Common myeloid progenitor, CD34-positive (primary cell): ENCODE results near the gene PARP12.

Experiments used
- CTCF ChIA-PET: fragments of 350-600 bp; sonication (Branson Sonifier 250); formaldehyde crosslinking; loops from one replicate; lab custom pipeline; 2021; ENCODE audit warnings: antibody characterized with exemption; lab: Charles Lee
- POLR2A ChIA-PET: fragments of 350-600 bp; sonication (Branson Sonifier 250); formaldehyde crosslinking; loops from one replicate; lab custom pipeline; 2021; ENCODE audit warnings: antibody characterized with exemption; lab: Charles Lee
- DNase-seq, 3 donors: peaks; one replicate each; pipeline versions ENCODE4 v3.0.0 to v3.0.0-alpha.2; 2013
- H3K27ac ChIP-seq, 2 experiments: 1 replicate in 1 of 2; 2 replicates in 1 of 2; pipeline ENCODE4 v1.7.0; 2013; ENCODE audit warnings: inconsistent platforms in 2 of 2, low read length in 2 of 2, mild to moderate bottlenecking in 2 of 2, low read depth in 1 of 2, moderate library complexity in 1 of 2; ENCODE audit not compliant: severe bottlenecking in 2 of 2, insufficient read depth in 1 of 2, poor library complexity in 1 of 2
- H3K27me3 ChIP-seq, 5 experiments: replicated peaks in 2 of 5; 1 replicate in 3 of 5; 2 replicates in 2 of 5; pipeline versions ENCODE4 v1.6.1 to v1.7.0; 2013; ENCODE audit warnings: low read length in 4 of 5, mild to moderate bottlenecking in 2 of 5, moderate library complexity in 2 of 5, inconsistent platforms in 1 of 5; ENCODE audit not compliant: insufficient read depth in 5 of 5, control insufficient read depth in 4 of 5
- H3K36me3 ChIP-seq, 4 experiments: 1 replicate in 2 of 4; 2 replicates in 2 of 4; pipeline versions ENCODE4 v1.6.1 to v1.7.0; 2013; ENCODE audit warnings: low read length in 3 of 4, control low read depth in 1 of 4, mild to moderate bottlenecking in 1 of 4; ENCODE audit not compliant: control insufficient read depth in 4 of 4, insufficient read depth in 4 of 4
- H3K4me1 ChIP-seq, 4 experiments: 1 replicate in 3 of 4; 2 replicates in 1 of 4; pipeline versions ENCODE4 v1.6.1 to v1.7.1; 2013; ENCODE audit warnings: low read length in 3 of 4, mild to moderate bottlenecking in 3 of 4, control low read depth in 1 of 4, inconsistent platforms in 1 of 4, moderate library complexity in 1 of 4; ENCODE audit not compliant: control insufficient read depth in 4 of 4, insufficient read depth in 4 of 4; ENCODE audit errors: control extremely low read depth in 1 of 4
- H3K4me3 ChIP-seq, 7 experiments: 1 replicate in 4 of 7; 2 replicates in 3 of 7; pipeline versions ENCODE4 v1.5.1 to v1.7.0; 2013; ENCODE audit warnings: mild to moderate bottlenecking in 7 of 7, low read length in 6 of 7, moderate library complexity in 6 of 7, inconsistent platforms in 2 of 7, low read depth in 2 of 7, control low read depth in 1 of 7; ENCODE audit not compliant: insufficient read depth in 4 of 7, control insufficient read depth in 1 of 7; ENCODE audit errors: extremely low read depth in 1 of 7
- H3K9me3 ChIP-seq, 5 experiments: 1 replicate in 4 of 5; 2 replicates in 1 of 5; pipeline versions ENCODE4 v1.6.1 to v1.7.1; 2013; ENCODE audit warnings: low read length in 4 of 5, mild to moderate bottlenecking in 2 of 5, inconsistent platforms in 1 of 5, low read depth in 1 of 5, moderate library complexity in 1 of 5; ENCODE audit not compliant: control insufficient read depth in 4 of 5, insufficient read depth in 2 of 5; ENCODE audit errors: control extremely low read depth in 1 of 5
- WGBS: methylation state at CpG from one replicate; pipeline ENCODE4 v1.1.5; 2013; ENCODE audit not compliant: insufficient coverage; 5-methylcytosine and 5-hydroxymethylcytosine counted together

Gene PARP12

GRCh38 chr7:140031364-140031763 is 31.4 kb downstream of the PARP12 start:
- Histone ChIP-seq H3K27ac (no peak overlapping the region), H3K9me3 (no peaks in the 10 kb centered on the region), H3K36me3 (peaks cover 2 to 24% (median 14%) of the 10 kb centered on the region in 4 experiments), H3K4me3 (no peak overlapping the region), H3K4me1 (peaks cover 0 to 6% (median 3%) of the 10 kb centered on the region in 4 experiments), H3K27me3 (no peaks in the 10 kb centered on the region)
- POLR2A ChIA-PET: no interaction called here
- no peak for DNase-seq
- CTCF ChIA-PET: no interaction called here
- WGBS: 100% methylated on average over 1 of the region's 1 CpG

- DNase-seq: no peak
- CTCF ChIA-PET: no interaction called here
- WGBS: no CpG with 5 or more reads among the region's 1 CpG
- no peak overlapping the region for H3K4me3 ChIP-seq
- H3K27me3 ChIP-seq: no peaks in the 10 kb centered on the region
- no peaks in the 10 kb centered on the region for H3K9me3 ChIP-seq
- H3K36me3 ChIP-seq: peaks cover 4 to 35% (median 14%) of the 10 kb centered on the region in 4 experiments
- POLR2A ChIA-PET: no interaction called here
- H3K4me1 ChIP-seq: peaks cover 0 to 1% (median 0%) of the 10 kb centered on the region in 4 experiments
- H3K27ac ChIP-seq: no peak overlapping the region
These were observed 33.7 kb downstream of the PARP12 start for GRCh38 chr7:140029072-140029471.

- no peak overlapping the region for H3K27ac ChIP-seq
- POLR2A ChIA-PET: interaction anchor here (0.6 kb wide), 1 partner anchor 90 kb away, joined by 3 read pairs; no protein-coding TSS in a partner anchor
- no peak overlapping the region for H3K4me3 ChIP-seq
- H3K27me3 ChIP-seq: no peaks in the 10 kb centered on the region
- H3K36me3 ChIP-seq: peaks cover 4 to 31% (median 11%) of the 10 kb centered on the region in 4 experiments
- no peaks in the 10 kb centered on the region for H3K9me3 ChIP-seq
- no peak for DNase-seq
- 97% methylated on average over 4 of the region's 4 CpGs for WGBS
- H3K4me1 ChIP-seq: peaks cover 0 to 1% (median 0%) of the 10 kb centered on the region in 4 experiments
- CTCF ChIA-PET: interaction anchor here (0.8 kb wide), 1 partner anchor 13 kb away, joined by 3 read pairs; no protein-coding TSS in a partner anchor
These were observed 34.4 kb downstream of the PARP12 start for GRCh38 chr7:140028311-140028710.

GRCh38 chr7:140027858-140028257 is 34.9 kb downstream of the PARP12 start:
- no peaks in the 10 kb centered on the region for H3K9me3 ChIP-seq
- H3K4me3 ChIP-seq: no peak overlapping the region
- POLR2A ChIA-PET: interaction anchor here (0.6 kb wide), 1 partner anchor 90 kb away, joined by 3 read pairs; no protein-coding TSS in a partner anchor
- H3K27ac ChIP-seq: no peak overlapping the region
- H3K27me3 ChIP-seq: no peaks in the 10 kb centered on the region
- no peak for DNase-seq
- peaks cover 4 to 33% (median 12%) of the 10 kb centered on the region in 4 experiments for H3K36me3 ChIP-seq
- WGBS: 98% methylated on average over 8 of the region's 9 CpGs
- CTCF ChIA-PET: interaction anchor here (0.8 kb wide), 1 partner anchor 12 kb away, joined by 3 read pairs; no protein-coding TSS in a partner anchor
- H3K4me1 ChIP-seq: peaks cover 0 to under 1% (median 0%) of the 10 kb centered on the region in 4 experiments

GRCh38 chr7:140026935-140027334 is 35.8 kb downstream of the PARP12 start:
- Histone ChIP-seq H3K4me1 (no peaks in the 10 kb centered on the region), H3K27me3 (no peaks in the 10 kb centered on the region), H3K27ac (no peak overlapping the region), H3K9me3 (no peaks in the 10 kb centered on the region), H3K36me3 (peaks cover 6 to 39% (median 15%) of the 10 kb centered on the region in 4 experiments), H3K4me3 (no peak overlapping the region)
- 95% methylated on average over 9 of the region's 9 CpGs for WGBS
- ChIA-PET POLR2A (no interaction called here), CTCF (no interaction called here)
- no peak for DNase-seq

- WGBS: 99% methylated on average over 10 of the region's 12 CpGs
- H3K9me3 ChIP-seq: no peaks in the 10 kb centered on the region
- no peaks in the 10 kb centered on the region for H3K27me3 ChIP-seq
- no peak overlapping the region for H3K4me3 ChIP-seq
- POLR2A ChIA-PET: no interaction called here
- H3K4me1 ChIP-seq: no peaks in the 10 kb centered on the region
- CTCF ChIA-PET: no interaction called here
- peaks cover 6 to 42% (median 16%) of the 10 kb centered on the region in 4 experiments for H3K36me3 ChIP-seq
- DNase-seq: no peak
- H3K27ac ChIP-seq: no peak overlapping the region
These were observed 36.8 kb downstream of the PARP12 start for GRCh38 chr7:140025814-140026433.

GRCh38 chr7:140025241-140025640 is 37.5 kb downstream of the PARP12 start:
- ChIA-PET POLR2A (no interaction called here), CTCF (no interaction called here)
- no peak overlapping the region for H3K27ac ChIP-seq
- no peak overlapping the region for H3K4me3 ChIP-seq
- WGBS: 98% methylated on average over 4 of the region's 4 CpGs
- no peak for DNase-seq
- no peaks in the 10 kb centered on the region for H3K4me1 ChIP-seq
- no peaks in the 10 kb centered on the region for H3K27me3 ChIP-seq
- no peaks in the 10 kb centered on the region for H3K9me3 ChIP-seq
- peaks cover 6 to 44% (median 17%) of the 10 kb centered on the region in 4 experiments for H3K36me3 ChIP-seq
